Measurements from ENCODE around the gene TENM4. TPM values are rescaled to one million over a fixed set of nuclear protein-coding genes. Genes with fewer than 3 reads are reported as not detected.

Gene TENM4
- total and polyA plus RNA-seq, 2 experiments from 2014 or later = 19.0 to 105 TPM

- Histone ChIP-seq H3K36me3 (no peaks in the 10 kb centered on the region), H3K4me1 (ENCODE audit: low read depth) (peaks cover 10% of the 10 kb centered on the region), H3K27ac (no peak overlapping the region), H3K4me3 (no peak overlapping the region), H3K27me3 (peaks cover 4% of the 10 kb centered on the region), H3K9me3 (ENCODE audit: low read depth) (no peaks in the 10 kb centered on the region)
- no peak for TF ChIP-seq CTCF (IDR thresholded peaks at IDR 0.05; ENCODE audit: low read depth, low read length)
- DNase-seq (ENCODE audit: low read depth in 1 of 2, low spot score in 1 of 2) = no peak
Measured at GRCh38 chr11:79261684-79262083, 179.1 kb downstream of the TENM4 start.

- Histone ChIP-seq H3K4me1 (ENCODE audit: low read depth) (no peaks in the 10 kb centered on the region), H3K27me3 (peaks cover 4% of the 10 kb centered on the region), H3K9me3 (ENCODE audit: low read depth) (no peaks in the 10 kb centered on the region), H3K27ac (no peak overlapping the region), H3K4me3 (no peak overlapping the region), H3K36me3 (no peaks in the 10 kb centered on the region)
- DNase-seq (ENCODE audit: low read depth in 1 of 2, low spot score in 1 of 2) = peak in 1 of 2 donors; percentile 19
- peak; percentile 39 for TF ChIP-seq CTCF (IDR thresholded peaks at IDR 0.05; ENCODE audit: low read depth, low read length)
Measured at GRCh38 chr11:79259800-79260199, 181.0 kb downstream of the TENM4 start.

- H3K27ac ChIP-seq = no peak overlapping the region
- DNase-seq (ENCODE audit: low read depth in 1 of 2, low spot score in 1 of 2) = no peak
- H3K4me1 ChIP-seq (ENCODE audit: low read depth) = no peaks in the 10 kb centered on the region
- no peaks in the 10 kb centered on the region for H3K9me3 ChIP-seq (ENCODE audit: low read depth)
- H3K36me3 ChIP-seq = no peaks in the 10 kb centered on the region
- H3K27me3 ChIP-seq = peaks cover 2% of the 10 kb centered on the region
- no peak for TF ChIP-seq CTCF (IDR thresholded peaks at IDR 0.05; ENCODE audit: low read depth, low read length)
- H3K4me3 ChIP-seq = no peak overlapping the region
Measured at GRCh38 chr11:79258576-79258975, 182.3 kb downstream of the TENM4 start.

- Histone ChIP-seq H3K27ac (no peak overlapping the region), H3K4me3 (no peak overlapping the region), H3K36me3 (no peaks in the 10 kb centered on the region), H3K27me3 (no peaks in the 10 kb centered on the region), H3K4me1 (ENCODE audit: low read depth) (no peaks in the 10 kb centered on the region), H3K9me3 (ENCODE audit: low read depth) (no peaks in the 10 kb centered on the region)
- TF ChIP-seq CTCF (IDR thresholded peaks at IDR 0.05; ENCODE audit: low read depth, low read length) = no peak
- DNase-seq (ENCODE audit: low read depth in 1 of 2, low spot score in 1 of 2) = no peak
Measured at GRCh38 chr11:79255965-79256364, 184.9 kb downstream of the TENM4 start.

- Histone ChIP-seq H3K9me3 (ENCODE audit: low read depth) (no peaks in the 10 kb centered on the region), H3K4me1 (ENCODE audit: low read depth) (no peaks in the 10 kb centered on the region), H3K4me3 (no peak overlapping the region), H3K36me3 (no peaks in the 10 kb centered on the region), H3K27me3 (no peaks in the 10 kb centered on the region), H3K27ac (no peak overlapping the region)
- no peak for DNase-seq (ENCODE audit: low read depth in 1 of 2, low spot score in 1 of 2)
- TF ChIP-seq CTCF (IDR thresholded peaks at IDR 0.05; ENCODE audit: low read depth, low read length) = no peak
Measured at GRCh38 chr11:79253280-79253679, 187.6 kb downstream of the TENM4 start.

All from cardiac muscle cell (in vitro differentiated cells and primary cell).